ENCODE results near the gene AMN.

DNA sequence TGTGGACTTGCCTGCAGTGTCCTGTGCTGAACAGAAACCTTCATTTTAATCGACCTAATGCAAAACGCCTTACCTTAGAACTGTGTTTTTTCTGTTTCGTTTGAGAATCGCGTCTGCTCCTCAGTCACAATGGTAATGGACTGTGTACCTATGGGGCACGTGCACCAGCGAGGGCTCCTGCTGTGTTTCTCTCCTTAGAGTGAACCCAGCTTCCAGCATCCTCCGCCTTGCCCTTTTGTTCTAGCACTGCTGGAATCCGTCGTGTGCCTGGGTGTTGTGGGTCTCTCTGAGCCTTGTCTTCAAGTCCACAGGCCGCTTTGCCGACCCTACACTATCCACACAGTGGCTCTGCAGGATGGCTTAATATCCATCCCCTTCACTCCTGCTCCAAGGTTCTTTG lies 3.6 kb downstream of the AMN start:
- TF ChIP-seq, protein P1, sequence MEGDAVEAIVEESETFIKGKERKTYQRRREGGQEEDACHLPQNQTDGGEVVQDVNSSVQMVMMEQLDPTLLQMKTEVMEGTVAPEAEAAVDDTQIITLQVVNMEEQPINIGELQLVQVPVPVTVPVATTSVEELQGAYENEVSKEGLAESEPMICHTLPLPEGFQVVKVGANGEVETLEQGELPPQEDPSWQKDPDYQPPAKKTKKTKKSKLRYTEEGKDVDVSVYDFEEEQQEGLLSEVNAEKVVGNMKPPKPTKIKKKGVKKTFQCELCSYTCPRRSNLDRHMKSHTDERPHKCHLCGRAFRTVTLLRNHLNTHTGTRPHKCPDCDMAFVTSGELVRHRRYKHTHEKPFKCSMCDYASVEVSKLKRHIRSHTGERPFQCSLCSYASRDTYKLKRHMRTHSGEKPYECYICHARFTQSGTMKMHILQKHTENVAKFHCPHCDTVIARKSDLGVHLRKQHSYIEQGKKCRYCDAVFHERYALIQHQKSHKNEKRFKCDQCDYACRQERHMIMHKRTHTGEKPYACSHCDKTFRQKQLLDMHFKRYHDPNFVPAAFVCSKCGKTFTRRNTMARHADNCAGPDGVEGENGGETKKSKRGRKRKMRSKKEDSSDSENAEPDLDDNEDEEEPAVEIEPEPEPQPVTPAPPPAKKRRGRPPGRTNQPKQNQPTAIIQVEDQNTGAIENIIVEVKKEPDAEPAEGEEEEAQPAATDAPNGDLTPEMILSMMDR (IDR thresholded peaks at IDR 0.05), result no peak
- no peak for TF ChIP-seq POLR2AphosphoS5 (IDR thresholded peaks at IDR 0.05)
- no peak for TF ChIP-seq POLR2A (IDR thresholded peaks at IDR 0.05)
